ENCODE data around the gene MED13L.

MED13L gene

GRCh38 chr12:115920395-115921183 is 356.9 kb downstream of the MED13L start:
- no peak overlapping the region for H3K4me3 ChIP-seq
- no peaks in the 10 kb centered on the region for H3K4me1 ChIP-seq
- in situ Hi-C loops (cut with MboI; ENCODE audit: low sequenced_read_pairs), result no loop called here
- H3K36me3 ChIP-seq (replicated peaks), result no peaks in the 10 kb centered on the region
- peaks cover 4% of the 10 kb centered on the region for H3K9me3 ChIP-seq
- no peak for DNase-seq (ENCODE audit: low spot score in 2 of 2)
- no peaks in the 10 kb centered on the region; the same call in 1 of the 2 replicates for H3K27me3 ChIP-seq (ENCODE audit: low read depth)

DNA sequence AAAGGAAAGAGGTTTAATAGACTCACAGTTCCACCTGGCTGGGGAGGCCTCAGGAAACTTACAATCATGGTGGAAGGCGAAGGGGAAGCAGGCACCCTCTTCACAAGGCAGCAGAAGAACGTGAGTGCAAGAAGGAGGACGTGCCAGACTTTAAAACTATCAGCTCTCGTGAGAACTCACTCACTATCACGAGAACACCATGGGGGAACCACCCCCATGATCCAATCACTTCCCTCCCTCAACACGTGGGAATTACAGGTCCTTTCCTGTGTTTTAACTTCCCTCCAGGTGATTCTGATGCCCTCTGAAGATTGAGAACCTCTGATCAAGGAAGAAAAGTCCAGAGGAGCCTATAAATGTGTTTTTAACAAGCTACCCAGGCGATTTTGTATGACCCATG is 358.7 kb downstream of the MED13L start:
- H3K4me1 ChIP-seq, result no peaks in the 10 kb centered on the region
- no peaks in the 10 kb centered on the region; the same call in 1 of the 2 replicates for H3K27me3 ChIP-seq (ENCODE audit: low read depth)
- in situ Hi-C loops (cut with MboI; ENCODE audit: low sequenced_read_pairs), result loop anchor here (5.0 to 10.0 kb wide), 3 partner anchors 1254 to 1934 kb away; no protein-coding TSS in a partner anchor
- no peaks in the 10 kb centered on the region for H3K36me3 ChIP-seq (replicated peaks)
- peaks cover 4% of the 10 kb centered on the region for H3K9me3 ChIP-seq
- no peak overlapping the region for H3K4me3 ChIP-seq
- DNase-seq (ENCODE audit: low spot score in 2 of 2), result no peak

GRCh38 chr12:115916910-115917668 is 360.4 kb downstream of the MED13L start:
- DNase-seq (ENCODE audit: low spot score in 2 of 2), result peak in 1 of 2 experiments; percentile 80
- Histone ChIP-seq H3K4me1 (no peaks in the 10 kb centered on the region), H3K9me3 (0 out of 2 replicates have a peak, but pooled peaks cover under 1% of the 10 kb centered on the region), H3K4me3 (no peak overlapping the region), H3K27me3 (ENCODE audit: low read depth) (no peaks in the 10 kb centered on the region; the same call in 1 of the 2 replicates), H3K36me3 (replicated peaks) (no peaks in the 10 kb centered on the region)
- in situ Hi-C loops (cut with MboI; ENCODE audit: low sequenced_read_pairs), result loop anchor here (5.0 to 10.0 kb wide), 3 partner anchors 1252 to 1932 kb away; no protein-coding TSS in a partner anchor

GRCh38 chr12:115914122-115914521 is 363.4 kb downstream of the MED13L start:
- DNase-seq (ENCODE audit: low spot score in 2 of 2), result no peak
- in situ Hi-C loops (cut with MboI; ENCODE audit: low sequenced_read_pairs), result loop anchor here (10.0 kb wide), 2 partner anchors 1249 to 1929 kb away; no protein-coding TSS in a partner anchor
- H3K4me3 ChIP-seq, result no peak overlapping the region
- H3K27me3 ChIP-seq (ENCODE audit: low read depth), result no peaks in the 10 kb centered on the region; the same call in 1 of the 2 replicates
- H3K9me3 ChIP-seq, result no peaks in the 10 kb centered on the region
- no peaks in the 10 kb centered on the region for H3K36me3 ChIP-seq (replicated peaks)
- no peaks in the 10 kb centered on the region for H3K4me1 ChIP-seq

DNA sequence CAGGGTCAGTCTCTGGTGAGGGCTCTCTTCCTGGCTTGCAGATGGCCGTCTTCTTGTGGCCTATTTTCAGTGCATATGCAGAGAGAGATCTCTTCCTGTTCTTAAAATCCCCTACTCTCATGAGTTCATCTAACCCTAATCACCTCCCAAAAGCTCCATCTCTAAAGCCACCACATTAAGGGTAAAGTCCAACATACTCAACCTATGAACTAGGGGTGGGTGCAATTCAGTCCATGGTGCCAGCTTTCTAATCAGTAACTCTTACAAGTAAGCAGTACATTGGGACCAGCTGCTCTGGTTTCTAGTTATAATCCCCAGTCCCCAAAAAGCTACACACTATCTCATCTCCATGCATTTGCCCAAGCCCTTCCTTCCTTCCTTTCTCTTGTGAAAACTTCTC is 365.1 kb downstream of the MED13L start:
- no peak overlapping the region for H3K4me3 ChIP-seq
- no peaks in the 10 kb centered on the region for H3K9me3 ChIP-seq
- H3K4me1 ChIP-seq, result 0 out of 2 replicates have a peak, but pooled peaks cover 3% of the 10 kb centered on the region
- DNase-seq (ENCODE audit: low spot score in 2 of 2), result no peak
- H3K27me3 ChIP-seq (ENCODE audit: low read depth), result no peaks in the 10 kb centered on the region; the same call in 1 of the 2 replicates
- no peaks in the 10 kb centered on the region for H3K36me3 ChIP-seq (replicated peaks)
- in situ Hi-C loops (cut with MboI; ENCODE audit: low sequenced_read_pairs), result loop anchor here (10.0 kb wide), 2 partner anchors 1248 to 1928 kb away; no protein-coding TSS in a partner anchor

DNA sequence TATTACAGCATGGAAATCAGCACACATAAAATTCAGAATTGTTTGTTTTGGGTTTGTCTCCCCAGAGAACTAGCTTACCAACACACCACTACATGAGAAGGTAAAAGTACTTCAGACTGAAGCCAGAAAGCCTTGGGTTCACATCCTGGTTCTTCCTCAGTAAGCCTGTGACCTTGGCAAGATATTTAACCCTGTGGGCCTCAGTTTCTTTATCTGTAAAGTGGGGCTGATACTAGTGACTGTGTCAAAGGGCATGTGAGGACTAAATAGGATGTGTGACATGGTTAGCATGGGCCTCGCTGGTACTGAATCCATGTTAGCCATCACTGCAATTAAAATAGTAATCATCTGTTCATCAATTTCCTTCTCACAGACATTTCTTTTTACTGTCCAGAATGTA is 366.1 kb downstream of the MED13L start:
- Histone ChIP-seq H3K9me3 (no peaks in the 10 kb centered on the region), H3K36me3 (replicated peaks) (no peaks in the 10 kb centered on the region), H3K4me1 (0 out of 2 replicates have a peak, but pooled peaks cover 3% of the 10 kb centered on the region), H3K4me3 (no peak overlapping the region), H3K27me3 (ENCODE audit: low read depth) (no peaks in the 10 kb centered on the region)
- no peak for DNase-seq (ENCODE audit: low spot score in 2 of 2)
- in situ Hi-C loops (cut with MboI; ENCODE audit: low sequenced_read_pairs), result loop anchor here (10.0 kb wide), 2 partner anchors 1247 to 1927 kb away; no protein-coding TSS in a partner anchor

DNA sequence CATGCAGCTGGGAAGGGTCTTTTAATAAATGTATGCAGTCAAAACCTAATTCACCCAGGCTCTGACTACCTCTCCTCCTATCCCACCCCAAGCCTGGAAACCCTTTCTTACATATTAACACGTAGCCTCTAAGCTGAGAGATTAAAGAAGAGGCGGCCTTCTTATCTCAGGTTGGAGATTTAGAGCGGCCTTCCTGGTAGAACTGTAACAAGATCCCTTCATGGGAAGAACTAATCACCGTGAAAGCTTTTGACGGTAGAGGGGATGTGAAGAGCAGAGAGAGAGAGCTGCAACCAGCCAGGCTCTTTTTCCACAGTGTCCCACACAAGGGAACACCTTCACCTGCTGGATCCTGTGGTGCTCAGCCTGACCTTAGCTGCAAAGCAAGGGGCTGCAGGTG is 367.4 kb downstream of the MED13L start:
- H3K4me1 ChIP-seq, result 0 out of 2 replicates have a peak, but pooled peaks cover 3% of the 10 kb centered on the region
- in situ Hi-C loops (cut with MboI; ENCODE audit: low sequenced_read_pairs), result loop anchor here (10.0 kb wide), 2 partner anchors 1245 to 1925 kb away; no protein-coding TSS in a partner anchor
- H3K36me3 ChIP-seq (replicated peaks), result no peaks in the 10 kb centered on the region
- no peak for DNase-seq (ENCODE audit: low spot score in 2 of 2)
- H3K4me3 ChIP-seq, result no peak overlapping the region
- no peaks in the 10 kb centered on the region for H3K27me3 ChIP-seq (ENCODE audit: low read depth)
- H3K9me3 ChIP-seq, result no peaks in the 10 kb centered on the region
